ENCODE measurements around the gene TST. TPM values are rescaled to one million over a fixed set of nuclear protein-coding genes. Genes with fewer than 3 reads are reported as not detected.
A peak's percentile ranks its signal among the peaks of the same experiment; 100 is the strongest.

TST gene
- total RNA-seq, 1 donor from 2014 or later, result 5.8 TPM

DNA sequence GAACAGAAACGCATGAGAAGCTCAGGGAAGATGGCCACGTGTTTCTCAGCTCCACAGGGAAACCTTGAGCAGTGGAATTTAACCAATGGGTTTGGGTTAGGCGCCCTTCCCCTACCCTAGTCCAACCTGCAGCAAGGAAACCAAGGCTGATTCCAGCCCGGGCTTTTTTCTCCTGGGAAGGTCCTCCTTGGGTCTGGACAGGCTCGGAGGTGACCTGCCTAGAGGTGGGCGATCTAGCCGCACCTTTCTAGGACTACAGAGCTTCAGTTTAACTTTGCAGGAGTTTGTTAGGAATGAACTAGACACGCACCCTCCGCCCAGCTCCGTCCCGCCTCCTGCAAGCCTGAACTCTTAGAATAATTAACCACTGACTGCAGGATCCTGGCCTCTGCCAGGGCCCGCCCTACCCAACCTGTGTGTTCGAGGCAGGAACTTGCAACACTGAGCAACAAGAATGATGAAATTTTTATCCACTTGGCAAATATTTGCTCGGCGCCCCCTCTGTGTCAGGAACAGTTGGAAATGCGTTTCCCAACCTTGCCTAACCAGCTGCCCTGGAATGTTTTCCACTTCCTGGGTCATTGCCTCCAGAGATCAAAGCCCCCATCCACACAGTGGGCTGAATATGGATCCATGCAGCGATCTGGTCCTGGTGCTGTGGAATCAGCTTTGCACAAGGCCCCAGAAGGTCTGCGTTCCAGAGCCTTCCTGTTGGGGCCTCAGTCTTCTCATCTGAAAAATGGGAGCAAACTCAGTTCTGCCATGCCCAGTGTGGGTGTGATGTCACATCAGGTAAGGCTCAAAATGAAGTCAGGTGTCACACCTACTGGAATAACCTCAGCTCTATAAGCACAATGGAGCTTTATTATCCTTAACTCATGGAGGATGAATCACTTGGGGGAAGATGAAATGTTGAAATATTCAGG, 13.6 kb upstream of the TST start:
- H3K4me3 Mint-ChIP-seq, result no peak overlapping the region
- H3K4me1 Mint-ChIP-seq, result no peaks in the 10 kb centered on the region
- H3K27ac Mint-ChIP-seq, result no peak overlapping the region
- intact Hi-C loops (cut with micrococcal nuclease), result no loop called here
- no peaks in the 10 kb centered on the region for H3K9me3 Mint-ChIP-seq
- peaks cover 16% of the 10 kb centered on the region for H3K27me3 Mint-ChIP-seq
- H3K36me3 Mint-ChIP-seq (ENCODE audit: low read depth), result no peaks in the 10 kb centered on the region
- no peak for DNase-seq

DNA sequence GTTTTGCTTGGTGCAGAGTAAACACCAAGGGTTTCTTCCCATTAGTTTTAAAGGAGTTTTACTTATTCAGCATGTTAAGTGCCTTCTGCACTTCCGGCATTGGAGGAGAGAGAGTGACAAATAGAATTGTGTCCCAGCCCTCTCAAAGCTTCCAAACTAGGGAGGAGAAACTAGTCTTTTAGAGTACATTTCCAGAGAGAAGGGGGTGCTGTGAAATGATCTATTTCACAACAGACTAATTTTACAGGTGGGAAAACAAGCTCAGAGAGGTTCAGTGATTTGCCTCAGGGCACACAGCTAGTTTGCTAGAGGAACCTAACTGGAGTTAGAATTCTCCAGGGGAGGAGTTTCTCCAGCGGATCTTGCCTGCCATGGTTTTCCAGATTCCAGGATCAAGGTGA, 12.9 kb upstream of the TST start:
- Mint-ChIP-seq H3K4me3 (no peak overlapping the region), H3K27ac (no peak overlapping the region), H3K27me3 (peaks cover 12% of the 10 kb centered on the region), H3K4me1 (no peaks in the 10 kb centered on the region), H3K36me3 (ENCODE audit: low read depth) (no peaks in the 10 kb centered on the region), H3K9me3 (no peaks in the 10 kb centered on the region)
- no peak for DNase-seq
- intact Hi-C loops (cut with micrococcal nuclease), result no loop called here

DNA sequence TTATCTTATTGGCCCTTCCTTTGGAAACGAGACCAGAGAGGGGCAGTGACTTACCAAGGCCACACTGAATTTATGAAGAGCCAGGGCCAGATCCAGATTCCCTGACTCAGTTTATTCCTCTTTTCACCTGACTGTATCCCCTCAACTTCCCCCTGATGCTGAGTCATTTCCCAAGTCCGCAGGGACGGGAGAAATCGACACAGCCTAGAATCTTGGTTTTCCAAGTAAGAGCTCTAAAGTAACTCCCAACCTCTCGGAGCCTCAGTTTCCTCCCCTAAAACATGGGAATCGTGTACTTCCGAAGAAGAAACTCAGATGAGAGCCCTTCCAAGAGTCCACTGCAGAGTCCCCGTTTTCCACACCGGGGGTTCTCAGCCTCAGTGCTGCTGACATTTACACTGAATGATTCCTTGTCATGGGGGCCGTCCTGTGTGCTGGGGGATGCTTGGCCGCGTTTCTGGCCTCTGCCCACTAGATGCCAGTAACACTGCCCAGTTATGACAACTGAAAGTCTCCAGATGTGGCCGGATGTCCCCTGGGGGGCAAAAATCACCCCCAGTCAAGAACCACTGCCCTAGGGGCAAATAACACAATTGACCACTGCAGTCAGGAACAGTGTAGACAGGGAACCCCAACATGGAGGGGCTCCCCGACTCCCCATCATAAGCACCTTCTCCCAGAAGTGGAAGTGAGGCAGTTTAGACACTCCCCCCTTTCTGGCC, 11.5 kb upstream of the TST start:
- Mint-ChIP-seq H3K4me3 (no peak overlapping the region), H3K9me3 (no peaks in the 10 kb centered on the region), H3K4me1 (no peaks in the 10 kb centered on the region), H3K27me3 (peaks cover 10% of the 10 kb centered on the region), H3K36me3 (ENCODE audit: low read depth) (peaks cover 3% of the 10 kb centered on the region), H3K27ac (no peak overlapping the region)
- DNase-seq, result no peak
- intact Hi-C loops (cut with micrococcal nuclease), result no loop called here

DNA sequence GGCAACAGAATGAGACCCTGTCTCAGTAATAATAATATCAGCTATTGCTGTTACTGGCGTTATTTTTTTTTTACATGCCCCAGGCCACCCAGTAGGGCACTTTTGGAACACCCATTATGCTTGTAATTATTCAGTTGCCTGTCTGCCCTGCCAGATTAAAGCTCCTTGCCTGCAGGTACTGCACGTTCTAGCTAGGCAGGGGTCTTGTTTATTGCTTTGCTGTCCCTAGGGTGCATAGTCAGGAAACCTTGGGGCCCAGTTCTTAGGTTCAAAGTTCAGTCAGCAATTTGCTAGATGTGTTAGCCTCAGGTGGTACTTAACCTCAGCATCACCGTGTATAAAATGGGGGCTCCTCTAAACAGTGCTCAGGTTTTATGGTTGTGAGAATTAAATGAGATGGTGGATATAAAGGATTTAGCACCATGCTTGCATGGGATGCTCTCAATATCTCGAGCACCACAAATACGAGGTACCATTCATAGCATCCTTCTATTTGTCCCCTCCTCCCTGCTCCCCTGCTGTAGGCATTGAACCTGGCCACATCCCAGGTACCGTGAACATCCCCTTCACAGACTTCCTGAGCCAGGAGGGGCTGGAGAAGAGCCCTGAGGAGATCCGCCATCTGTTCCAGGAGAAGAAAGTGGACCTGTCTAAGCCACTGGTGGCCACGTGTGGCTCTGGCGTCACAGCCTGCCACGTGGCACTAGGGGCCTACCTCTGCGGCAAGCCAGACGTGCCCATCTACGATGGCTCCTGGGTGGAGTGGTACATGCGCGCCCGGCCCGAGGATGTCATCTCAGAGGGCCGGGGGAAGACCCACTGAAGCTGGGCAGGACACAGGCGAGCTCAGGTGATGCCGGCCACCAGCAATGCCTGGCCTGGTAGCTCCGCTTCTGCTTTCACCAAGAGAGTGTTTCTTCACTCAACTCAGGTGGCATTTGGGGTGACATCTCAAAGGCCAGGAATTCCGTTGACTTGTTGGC, 9.7 kb upstream of the TST start:
- H3K4me3 Mint-ChIP-seq, result no peak overlapping the region
- H3K27ac Mint-ChIP-seq, result no peak overlapping the region
- peaks cover 2% of the 10 kb centered on the region for H3K27me3 Mint-ChIP-seq
- intact Hi-C loops (cut with micrococcal nuclease), result no loop called here
- no peaks in the 10 kb centered on the region for H3K4me1 Mint-ChIP-seq
- no peaks in the 10 kb centered on the region for H3K9me3 Mint-ChIP-seq
- H3K36me3 Mint-ChIP-seq (ENCODE audit: low read depth), result peaks cover 6% of the 10 kb centered on the region
- no peak for DNase-seq

DNA sequence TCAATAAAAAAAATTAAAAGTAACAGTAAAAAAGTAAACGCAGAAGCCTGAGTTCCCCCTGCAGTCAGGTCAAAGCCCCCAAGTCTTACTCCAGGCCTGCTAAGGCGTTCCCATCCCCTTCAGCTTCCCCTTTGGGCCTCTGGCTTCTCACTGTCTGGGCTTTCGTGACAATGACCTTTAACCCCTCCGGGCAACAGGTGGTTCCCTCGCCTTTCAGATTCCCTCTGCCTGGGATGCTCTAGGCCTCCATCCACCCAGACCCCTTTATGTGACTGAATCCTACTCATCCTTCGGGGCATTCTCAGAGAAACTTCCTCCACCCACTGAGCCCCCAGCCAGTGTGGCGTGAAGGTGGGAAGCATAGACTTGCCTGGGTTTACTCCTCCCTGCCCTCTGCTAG, 8.3 kb upstream of the TST start:
- intact Hi-C loops (cut with micrococcal nuclease), result no loop called here
- no peak for DNase-seq
- no peak overlapping the region for H3K4me3 Mint-ChIP-seq
- no peaks in the 10 kb centered on the region for H3K9me3 Mint-ChIP-seq
- H3K27me3 Mint-ChIP-seq, result no peaks in the 10 kb centered on the region
- H3K36me3 Mint-ChIP-seq (ENCODE audit: low read depth), result peaks cover 6% of the 10 kb centered on the region
- no peak overlapping the region for H3K27ac Mint-ChIP-seq
- no peaks in the 10 kb centered on the region for H3K4me1 Mint-ChIP-seq

DNA sequence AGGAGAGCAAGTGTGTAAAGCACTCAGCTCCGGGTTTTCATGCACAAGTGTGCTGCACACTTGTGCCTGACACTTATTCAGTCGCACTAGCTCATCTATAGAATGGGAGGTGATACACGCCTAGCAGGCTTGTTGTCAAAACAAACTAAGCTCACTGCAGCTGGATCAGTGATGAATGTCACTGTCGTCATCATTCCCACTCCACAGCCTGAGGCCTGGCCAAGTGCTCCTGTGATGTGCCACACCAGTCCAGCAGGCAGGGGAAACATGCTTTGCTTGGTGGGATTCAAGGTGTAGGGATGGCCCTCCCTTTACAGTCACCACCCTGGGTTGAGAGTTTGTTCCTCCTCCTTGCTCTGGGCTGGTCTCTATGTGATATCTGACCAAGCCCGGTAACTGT, 7.1 kb upstream of the TST start:
- DNase-seq, result no peak
- Mint-ChIP-seq H3K27ac (no peak overlapping the region), H3K36me3 (ENCODE audit: low read depth) (peaks cover 6% of the 10 kb centered on the region), H3K9me3 (no peaks in the 10 kb centered on the region), H3K4me1 (peaks cover 4% of the 10 kb centered on the region), H3K4me3 (no peak overlapping the region), H3K27me3 (no peaks in the 10 kb centered on the region)
- intact Hi-C loops (cut with micrococcal nuclease), result no loop called here

DNA sequence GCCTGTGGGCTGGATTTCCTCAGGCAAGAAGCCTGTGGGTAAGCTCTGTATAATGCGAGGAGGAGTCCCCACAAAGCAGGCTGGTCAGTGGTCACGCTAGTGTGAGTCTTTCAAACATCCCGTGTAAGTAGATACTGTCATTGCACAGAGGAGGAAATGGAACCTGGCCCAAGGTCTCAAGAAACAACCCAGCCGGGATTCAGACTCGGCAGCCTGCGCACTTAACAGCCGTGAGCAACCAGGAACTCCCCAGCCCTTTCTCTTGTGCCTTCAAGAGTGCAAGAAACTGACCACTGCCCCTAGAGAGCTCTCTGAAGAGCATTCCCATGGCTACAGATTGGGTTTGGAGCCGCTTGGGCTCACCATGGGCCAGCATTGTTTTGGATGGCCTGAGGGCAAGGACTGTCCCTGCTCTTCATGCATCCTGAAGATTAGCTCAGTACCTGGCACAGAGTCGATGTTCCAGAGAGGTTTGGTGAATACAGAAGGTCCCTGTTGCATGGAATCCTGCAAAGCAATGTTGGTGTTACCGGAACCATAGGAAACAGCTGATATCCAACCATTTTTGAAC, 6.3 kb upstream of the TST start:
- peaks cover 8% of the 10 kb centered on the region for H3K4me1 Mint-ChIP-seq
- H3K27ac Mint-ChIP-seq, result no peak overlapping the region
- intact Hi-C loops (cut with micrococcal nuclease), result no loop called here
- no peak overlapping the region for H3K4me3 Mint-ChIP-seq
- H3K36me3 Mint-ChIP-seq (ENCODE audit: low read depth), result peaks cover 6% of the 10 kb centered on the region
- no peaks in the 10 kb centered on the region for H3K9me3 Mint-ChIP-seq
- no peaks in the 10 kb centered on the region for H3K27me3 Mint-ChIP-seq
- no peak for DNase-seq

DNA sequence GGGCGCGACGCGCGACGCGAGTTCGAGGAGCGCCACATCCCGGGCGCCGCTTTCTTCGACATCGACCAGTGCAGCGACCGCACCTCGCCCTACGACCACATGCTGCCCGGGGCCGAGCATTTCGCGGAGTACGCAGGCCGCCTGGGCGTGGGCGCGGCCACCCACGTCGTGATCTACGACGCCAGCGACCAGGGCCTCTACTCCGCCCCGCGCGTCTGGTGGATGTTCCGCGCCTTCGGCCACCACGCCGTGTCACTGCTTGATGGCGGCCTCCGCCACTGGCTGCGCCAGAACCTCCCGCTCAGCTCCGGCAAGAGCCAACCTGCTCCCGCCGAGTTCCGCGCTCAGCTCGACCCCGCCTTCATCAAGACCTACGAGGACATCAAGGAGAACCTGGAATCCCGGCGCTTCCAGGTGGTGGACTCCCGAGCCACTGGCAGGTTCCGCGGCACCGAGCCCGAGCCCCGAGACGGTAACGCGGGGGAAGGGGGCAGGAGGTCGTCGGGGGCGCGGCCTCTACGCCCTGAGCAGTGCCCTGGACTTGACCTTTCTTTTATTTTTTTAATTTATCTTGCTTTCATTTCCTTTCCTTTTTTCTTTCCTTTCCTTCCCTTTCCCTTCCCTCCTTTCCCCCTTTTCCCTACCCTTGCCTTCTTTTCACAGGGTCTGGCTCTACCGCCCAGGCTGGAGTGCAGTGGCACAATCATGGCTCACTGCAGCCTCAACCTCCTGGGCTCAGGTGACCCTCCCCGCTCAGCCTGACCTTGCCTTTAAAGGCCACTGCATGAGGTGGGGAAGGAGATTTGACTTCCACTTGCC, 5.3 kb upstream of the TST start:
- no peaks in the 10 kb centered on the region for H3K9me3 Mint-ChIP-seq
- no peak overlapping the region for H3K27ac Mint-ChIP-seq
- intact Hi-C loops (cut with micrococcal nuclease), result no loop called here
- no peak overlapping the region for H3K4me3 Mint-ChIP-seq
- DNase-seq, result no peak
- peaks cover 6% of the 10 kb centered on the region for H3K36me3 Mint-ChIP-seq (ENCODE audit: low read depth)
- no peaks in the 10 kb centered on the region for H3K27me3 Mint-ChIP-seq
- H3K4me1 Mint-ChIP-seq, result peaks cover 14% of the 10 kb centered on the region

DNA sequence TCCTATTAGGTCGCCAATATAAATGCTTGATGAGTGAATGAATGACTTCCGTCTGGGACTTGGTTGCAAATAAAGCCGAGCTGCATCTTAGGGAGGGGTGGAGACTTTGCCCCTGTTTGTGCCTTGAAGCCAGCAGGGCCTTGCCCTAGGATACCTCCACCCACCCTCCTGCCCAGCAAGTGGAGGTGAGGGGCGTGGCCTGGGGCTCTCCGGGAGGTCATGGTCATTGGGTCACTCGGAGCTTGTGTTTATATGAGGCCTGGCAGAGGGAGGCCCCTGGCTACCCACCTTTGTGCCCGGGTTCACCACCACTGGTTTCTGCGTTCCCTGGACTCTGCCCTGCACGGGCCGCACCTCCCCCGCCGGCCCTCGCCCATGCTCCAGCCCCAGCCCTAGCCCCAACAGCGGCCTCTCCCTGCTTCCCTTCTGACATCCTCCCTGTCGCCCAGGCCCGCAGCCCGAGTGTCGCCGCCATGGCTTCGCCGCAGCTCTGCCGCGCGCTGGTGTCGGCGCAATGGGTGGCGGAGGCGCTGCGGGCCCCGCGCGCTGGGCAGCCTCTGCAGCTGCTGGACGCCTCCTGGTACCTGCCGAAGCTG, 4.6 kb upstream of the TST start:
- intact Hi-C loops (cut with micrococcal nuclease), result no loop called here

DNA sequence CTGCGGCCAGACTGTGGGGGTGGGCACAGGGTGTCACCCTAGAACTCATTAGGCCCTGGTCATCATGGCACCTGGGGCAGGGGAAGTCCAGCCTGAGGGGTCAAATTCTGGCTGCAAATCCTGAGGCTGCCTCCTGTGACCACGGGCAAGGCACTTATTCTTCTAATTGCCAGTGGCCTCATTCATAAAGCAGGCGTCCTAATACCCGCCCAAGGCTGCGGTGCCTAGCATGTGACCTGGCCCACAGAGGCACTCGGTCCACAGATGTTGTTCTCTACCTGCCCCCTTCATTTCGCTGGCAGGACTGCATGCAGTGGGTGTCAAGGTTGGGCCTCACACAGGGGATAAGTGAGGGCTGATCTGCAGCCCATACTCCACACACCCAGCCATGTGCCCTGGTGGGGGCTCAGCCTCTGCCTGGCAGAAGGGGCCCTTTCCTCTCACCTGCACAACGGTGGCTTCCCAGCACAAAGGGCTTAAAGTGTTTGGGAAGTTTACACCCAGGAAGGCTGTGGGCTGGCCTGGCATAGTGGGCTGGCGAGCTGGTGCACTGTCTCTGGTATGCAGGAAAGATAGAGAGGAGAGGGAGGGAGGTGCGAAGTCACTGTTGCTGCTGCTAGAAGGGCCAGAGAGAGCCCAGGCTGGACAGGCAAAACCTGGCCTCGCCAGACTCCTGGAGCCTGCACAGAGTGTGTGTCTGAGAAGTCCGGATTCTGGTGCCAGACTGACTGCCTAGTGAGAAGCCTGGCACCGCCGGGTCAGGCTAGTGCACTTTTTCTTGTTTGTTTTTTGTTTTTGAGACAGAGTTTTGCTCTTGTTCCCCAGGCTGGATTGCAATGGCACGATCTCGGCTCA, 3.5 kb upstream of the TST start:
- Mint-ChIP-seq H3K4me1 (peaks cover 16% of the 10 kb centered on the region), H3K9me3 (no peaks in the 10 kb centered on the region), H3K27ac (no peak overlapping the region), H3K36me3 (ENCODE audit: low read depth) (peaks cover 6% of the 10 kb centered on the region), H3K27me3 (no peaks in the 10 kb centered on the region), H3K4me3 (no peak overlapping the region)
- intact Hi-C loops (cut with micrococcal nuclease), result no loop called here
- no peak for DNase-seq

More for the DNA sequence above, 4.6 kb upstream of the TST start:
- no peak overlapping the region for H3K4me3 Mint-ChIP-seq
- DNase-seq, result no peak
- H3K9me3 Mint-ChIP-seq, result no peaks in the 10 kb centered on the region
- H3K36me3 Mint-ChIP-seq (ENCODE audit: low read depth), result peaks cover 6% of the 10 kb centered on the region
- peaks cover 14% of the 10 kb centered on the region for H3K4me1 Mint-ChIP-seq
- H3K27me3 Mint-ChIP-seq, result no peaks in the 10 kb centered on the region
- no peak overlapping the region for H3K27ac Mint-ChIP-seq

DNA sequence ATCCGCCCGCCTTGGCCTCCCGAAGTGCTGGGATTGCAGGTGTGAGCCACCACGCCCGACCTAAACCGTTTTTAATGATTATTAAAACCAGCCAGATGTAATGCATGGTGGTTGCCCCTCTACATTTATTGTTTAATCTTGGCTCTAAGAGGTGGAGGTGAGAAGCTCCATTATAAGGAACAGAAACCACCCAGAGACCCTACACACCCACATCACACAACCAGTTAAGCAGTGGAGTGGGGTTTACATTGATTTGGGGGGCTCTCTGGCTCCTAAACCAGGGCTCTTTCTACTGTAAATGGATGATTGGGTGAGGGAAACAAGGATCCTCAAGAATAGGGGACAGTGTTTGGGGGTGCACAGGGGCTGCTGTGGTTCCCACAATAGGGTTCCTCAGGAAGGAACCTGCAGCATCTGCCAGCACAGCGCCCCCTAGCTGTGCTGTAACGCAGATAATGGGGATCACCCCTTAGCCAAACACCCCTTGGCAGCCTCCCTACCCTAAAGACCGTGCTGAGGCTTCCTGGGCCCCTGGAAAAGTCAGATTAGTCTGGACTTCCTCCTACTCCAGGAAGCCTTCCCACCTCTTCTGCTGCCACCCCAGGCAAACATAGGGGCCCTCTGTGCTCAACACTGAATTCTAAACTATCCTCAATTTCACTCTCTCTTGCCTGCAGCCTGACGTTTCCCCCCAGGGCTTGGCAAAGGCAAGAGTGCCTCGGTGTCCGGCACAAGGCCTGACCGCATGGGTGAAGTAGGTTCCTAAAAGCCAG, 2.6 kb upstream of the TST start:
- intact Hi-C loops (cut with micrococcal nuclease), result no loop called here
- H3K4me1 Mint-ChIP-seq, result peaks cover 16% of the 10 kb centered on the region
- no peaks in the 10 kb centered on the region for H3K9me3 Mint-ChIP-seq
- peaks cover 6% of the 10 kb centered on the region for H3K36me3 Mint-ChIP-seq (ENCODE audit: low read depth)
- H3K4me3 Mint-ChIP-seq, result peak overlapping the region; percentile 69
- peak; percentile 89 for DNase-seq
- H3K27me3 Mint-ChIP-seq, result no peaks in the 10 kb centered on the region
- peak overlapping the region; percentile 72 for H3K27ac Mint-ChIP-seq

Data from activated CD4-positive, alpha-beta T cell treated with anti-CD3 and anti-CD28 coated beads, Interleukin-2, amount 10 ng/mL, durations not matched to agents 24 days and 14 days (primary cell).